Kidney (tissue), 14 donors: Measurements from ENCODE around the gene SOCS4. TPM values are rescaled to one million over a fixed set of nuclear protein-coding genes. Genes with fewer than 3 reads are reported as not detected.

Source experiments
- DNase-seq, 5 donors: peaks; one replicate each; pipeline ENCODE4 v3.0.0-alpha.2; 2013 to 2020
- FAIRE-seq: peaks from 2 replicates; lab custom pipeline; 2012; peaks lifted over from hg19 to GRCh38; lab: Jason Lieb, UNC
- H3K27ac ChIP-seq, 2 donors: one replicate each; pipeline ENCODE4 v1.7.0; 2013; ENCODE audit warnings: low read depth in 2 of 2, low read length in 2 of 2, inconsistent platforms in 1 of 2
- H3K27me3 ChIP-seq: one replicate; pipeline ENCODE4 v1.7.1; 2013; ENCODE audit warnings: low read length, inconsistent platforms; ENCODE audit not compliant: control insufficient read depth, insufficient read depth
- H3K36me3 ChIP-seq, 3 donors: one replicate each; pipeline versions ENCODE4 v1.7.0 to v1.7.1; 2013; ENCODE audit warnings: low read length in 3 of 3, control low read depth in 1 of 3, inconsistent platforms in 1 of 3; ENCODE audit not compliant: insufficient read depth in 3 of 3, control insufficient read depth in 2 of 3
- H3K4me1 ChIP-seq, 3 donors: one replicate each; pipeline versions ENCODE4 v1.7.0 to v1.7.1; 2013; ENCODE audit warnings: low read length in 3 of 3, inconsistent platforms in 1 of 3, low read depth in 1 of 3; ENCODE audit not compliant: control insufficient read depth in 2 of 3, insufficient read depth in 2 of 3
- H3K4me3 ChIP-seq, 3 donors: one replicate each; pipeline versions ENCODE4 v1.7.0 to v1.8.1; 2013; ENCODE audit warnings: low read length in 3 of 3, control low read depth in 1 of 3, inconsistent platforms in 1 of 3
- H3K9ac ChIP-seq, 3 donors: one replicate each; pipeline versions ENCODE4 v1.7.0 to v1.7.1; 2013; ENCODE audit warnings: low read length in 3 of 3, control low read depth in 1 of 3, inconsistent platforms in 1 of 3
- H3K9me3 ChIP-seq, 3 donors: one replicate each; pipeline versions ENCODE4 v1.7.0 to v1.7.1; 2013; ENCODE audit warnings: low read length in 3 of 3, control low read depth in 1 of 3, inconsistent platforms in 1 of 3; ENCODE audit not compliant: control insufficient read depth in 2 of 3, insufficient read depth in 1 of 3
- intact Hi-C: fragments of 100-400 bp; cut with DNase I; formaldehyde crosslinking; loops from one replicate; pipeline ENCODE4 v1.11.1; 2022
- polyA plus RNA-seq: library from polyadenylated mRNA; stranded (reverse); fragments of 350-450 nt; fragmentation: Illumina TruSeq; extraction: RNeasy Lipid Tissue Mini Kit (QIAGEN cat#74804); gene quantifications from one replicate; pipeline ENCODE4 v1.2.3, GENCODE V29; 2014; ENCODE audit warnings: low read depth, low replicate concordance; ENCODE audit not compliant: insufficient read depth
- total RNA-seq: library from RNA; stranded (reverse); fragmentation: NEBNext Ultra II Directional; extraction: Animal tissue kit (Norgen Biotek cat#: 25700); gene quantifications from one replicate; pipeline ENCODE4 v1.2.1, GENCODE V29; 2021
- TF ChIP-seq, protein P1 (sequence below): IDR thresholded peaks from 3 replicates; pipeline ENCODE4 v1.5.1; 2012; ENCODE audit warnings: mild to moderate bottlenecking, moderate library complexity, borderline replicate concordance; ENCODE audit not compliant: insufficient read depth; ENCODE audit errors: extremely low read depth
- donor health status: control.
- donor health status: control.
- donor health status: control.
- donor health status: control.
- donor health status: control.
- donor health status: DM: yes; HTN: yes; CAD: no.
- donor health status: Normal renal cell carcinoma (clear cell type).

Gene SOCS4
- total and polyA plus RNA-seq, 2 donors from 2014 or later, result 6.0 to 30.5 TPM

DNA sequence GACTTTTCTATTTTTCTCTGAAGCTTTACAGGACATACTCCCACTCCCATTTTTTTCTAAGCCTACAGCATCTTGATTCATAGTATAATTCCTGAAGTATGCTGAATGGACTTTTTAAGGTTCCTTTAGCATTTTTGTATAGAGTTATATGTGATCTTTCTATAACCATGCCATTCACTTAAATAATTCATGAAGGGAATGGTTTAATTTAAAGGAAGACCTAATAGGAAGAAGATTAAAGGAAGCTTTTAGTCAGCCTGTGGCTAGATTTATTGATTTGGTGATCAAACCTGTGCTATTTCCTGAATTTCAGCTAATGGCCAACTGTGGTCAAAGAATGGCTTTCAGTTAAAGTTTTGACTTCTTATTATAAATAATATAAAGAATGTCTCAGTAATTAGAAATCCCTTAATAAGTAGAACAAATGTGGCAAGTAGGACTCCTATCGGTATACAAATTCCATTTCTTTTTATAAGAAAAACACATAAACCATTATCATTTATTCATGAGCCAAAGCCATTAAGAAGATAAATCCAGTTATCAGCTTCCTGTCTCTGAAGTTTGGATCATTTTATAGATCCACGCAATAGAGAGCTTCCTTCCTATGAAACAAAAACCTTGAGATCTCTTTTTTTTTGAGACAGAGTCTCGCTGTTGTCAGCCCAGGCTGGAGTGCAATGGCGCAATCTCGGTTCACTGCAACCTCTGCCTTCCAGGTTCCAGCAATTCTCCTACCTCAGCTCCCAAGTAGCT, 20.4 kb downstream of the SOCS4 start:
- FAIRE-seq (no peak), DNase-seq (no peak)
- TF ChIP-seq, protein P1, sequence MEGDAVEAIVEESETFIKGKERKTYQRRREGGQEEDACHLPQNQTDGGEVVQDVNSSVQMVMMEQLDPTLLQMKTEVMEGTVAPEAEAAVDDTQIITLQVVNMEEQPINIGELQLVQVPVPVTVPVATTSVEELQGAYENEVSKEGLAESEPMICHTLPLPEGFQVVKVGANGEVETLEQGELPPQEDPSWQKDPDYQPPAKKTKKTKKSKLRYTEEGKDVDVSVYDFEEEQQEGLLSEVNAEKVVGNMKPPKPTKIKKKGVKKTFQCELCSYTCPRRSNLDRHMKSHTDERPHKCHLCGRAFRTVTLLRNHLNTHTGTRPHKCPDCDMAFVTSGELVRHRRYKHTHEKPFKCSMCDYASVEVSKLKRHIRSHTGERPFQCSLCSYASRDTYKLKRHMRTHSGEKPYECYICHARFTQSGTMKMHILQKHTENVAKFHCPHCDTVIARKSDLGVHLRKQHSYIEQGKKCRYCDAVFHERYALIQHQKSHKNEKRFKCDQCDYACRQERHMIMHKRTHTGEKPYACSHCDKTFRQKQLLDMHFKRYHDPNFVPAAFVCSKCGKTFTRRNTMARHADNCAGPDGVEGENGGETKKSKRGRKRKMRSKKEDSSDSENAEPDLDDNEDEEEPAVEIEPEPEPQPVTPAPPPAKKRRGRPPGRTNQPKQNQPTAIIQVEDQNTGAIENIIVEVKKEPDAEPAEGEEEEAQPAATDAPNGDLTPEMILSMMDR, result no peak
- Histone ChIP-seq H3K4me3 (no peak overlapping the region), H3K27me3 (no peaks in the 10 kb centered on the region), H3K4me1 (peaks cover 0 to 5% (median 0%) of the 10 kb centered on the region in 3 donors), H3K9me3 (no peaks in the 10 kb centered on the region), H3K27ac (no peak overlapping the region), H3K9ac (no peak overlapping the region), H3K36me3 (peaks cover 0 to 8% (median 6%) of the 10 kb centered on the region in 3 donors)
- intact Hi-C loops, result no loop called here

DNA sequence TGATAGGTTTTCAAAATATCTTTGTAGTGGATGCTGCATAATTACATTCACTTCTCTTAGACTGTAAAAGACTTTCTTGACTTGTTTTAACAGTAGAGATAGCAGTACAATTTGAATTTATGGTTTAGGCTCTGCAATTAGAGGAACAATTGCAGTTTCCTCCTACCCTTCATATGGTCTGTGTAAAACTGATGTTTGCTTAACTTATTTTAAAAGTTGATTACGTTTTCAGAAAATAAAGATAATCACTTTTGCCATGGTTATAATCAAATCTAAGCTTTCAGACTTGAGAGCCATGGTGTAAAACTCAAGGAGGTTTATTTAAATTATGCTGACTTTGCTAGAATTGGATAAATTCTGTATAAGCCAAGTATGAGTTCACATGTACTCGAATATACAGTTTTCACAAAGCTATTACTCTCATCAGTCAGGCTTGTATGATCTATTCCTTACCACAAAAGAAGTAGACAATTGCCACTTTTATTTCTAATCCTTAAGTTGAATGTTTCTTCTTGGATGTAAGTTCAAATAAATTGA, 21.9 kb downstream of the SOCS4 start:
- no peak overlapping the region for H3K9ac ChIP-seq
- DNase-seq (no peak), FAIRE-seq (no peak)

DNA sequence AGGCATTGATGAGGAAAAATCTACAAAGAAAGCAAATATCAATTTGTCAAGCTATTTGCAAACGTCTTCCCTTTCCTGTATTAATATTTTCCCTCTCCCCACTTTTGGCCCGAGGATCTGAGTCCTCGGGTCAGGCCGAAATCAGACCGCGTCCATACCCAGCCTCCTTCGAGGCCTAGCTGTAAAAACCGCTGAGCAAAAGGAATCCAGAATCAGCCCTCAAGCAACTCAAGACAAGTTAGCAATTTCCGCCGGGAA, 24.1 kb downstream of the SOCS4 start:
- Histone ChIP-seq H3K4me1 (peaks cover 0 to 17% (median 10%) of the 10 kb centered on the region in 3 donors), H3K9me3 (no peaks in the 10 kb centered on the region), H3K36me3 (no peaks in the 10 kb centered on the region), H3K4me3 (peak overlapping the region; percentile 75 to 98 (median 86)), H3K27ac (peak overlapping the region; percentile 100), H3K27me3 (no peaks in the 10 kb centered on the region), H3K9ac (peak overlapping the region; percentile 70 to 100 (median 75))
- TF ChIP-seq, protein P1, result no peak
- intact Hi-C loops, result no loop called here
- DNase-seq (no peak), FAIRE-seq (no peak)

More for the DNA sequence above, 21.9 kb downstream of the SOCS4 start:
- TF ChIP-seq, protein P1, result no peak
- Histone ChIP-seq H3K4me1 (peaks cover 0 to 12% (median 0%) of the 10 kb centered on the region in 3 donors), H3K4me3 (no peak overlapping the region), H3K36me3 (no peaks in the 10 kb centered on the region), H3K27ac (no peak overlapping the region), H3K9me3 (no peaks in the 10 kb centered on the region), H3K27me3 (no peaks in the 10 kb centered on the region)
- intact Hi-C loops, result no loop called here
